Keratinocyte (primary cell): ENCODE results near the gene BANP. TPM values are rescaled to one million over a fixed set of nuclear protein-coding genes. Genes with fewer than 3 reads are reported as not detected.
"Not testable (repeated sequence)": the region's sequence is repeated elsewhere in the genome, so short reads cannot be mapped to it uniquely, and the experiment has no call there.

Source experiments
- DNase-seq: peaks from one replicate; pipeline ENCODE4 v3.0.0-alpha.2; 2011; ENCODE audit warnings: low read depth, missing footprints, low spot score
- FAIRE-seq: peaks from 2 replicates; lab custom pipeline; 2011; peaks lifted over from hg19 to GRCh38; lab: Jason Lieb, UNC
- H2AFZ ChIP-seq: 2 replicates; pipeline ENCODE4 v1.6.0; 2012; ENCODE audit warnings: low read length, control low read depth, inconsistent platforms; ENCODE audit not compliant: control insufficient read depth
- H3K27ac ChIP-seq: 2 replicates; pipeline ENCODE4 v1.5.1; 2011; ENCODE audit warnings: low read length; ENCODE audit not compliant: control insufficient read depth, insufficient read depth
- H3K27me3 ChIP-seq: 3 replicates; pipeline ENCODE4 v1.6.0; 2011; ENCODE audit warnings: low read length; ENCODE audit not compliant: control insufficient read depth, insufficient read depth; ENCODE audit errors: extremely low read depth
- H3K36me3 ChIP-seq, 2 experiments: 2 replicates in 1 of 2; 3 replicates in 1 of 2; pipeline ENCODE4 v1.5.1; 2011; ENCODE audit warnings: low read length in 2 of 2, mild to moderate bottlenecking in 1 of 2; ENCODE audit not compliant: control insufficient read depth in 2 of 2, insufficient read depth in 2 of 2; ENCODE audit errors: extremely low read depth in 1 of 2
- H3K4me1 ChIP-seq: 3 replicates; pipeline ENCODE4 v1.5.1; 2011; ENCODE audit warnings: low read length; ENCODE audit not compliant: control insufficient read depth, insufficient read depth; ENCODE audit errors: extremely low read depth
- H3K4me2 ChIP-seq: 3 replicates; pipeline ENCODE4 v1.6.0; 2011; ENCODE audit warnings: low read depth, low read length; ENCODE audit not compliant: control insufficient read depth, insufficient read depth; ENCODE audit errors: extremely low read depth
- H3K4me3 ChIP-seq, 3 experiments: fragments of 200-600 bp in 1 of 3; sonication (generic) in 1 of 3; 2 replicates in 2 of 3; 3 replicates in 1 of 3; pipeline ENCODE4 v1.5.1; 2011 to 2016; ENCODE audit warnings: low read length in 3 of 3, mild to moderate bottlenecking in 3 of 3, control low read depth in 2 of 3, inconsistent platforms in 1 of 3, low read depth in 1 of 3, mixed read lengths in 1 of 3, mixed run types in 1 of 3, moderate library complexity in 1 of 3; ENCODE audit not compliant: control insufficient read depth in 2 of 3, insufficient read depth in 2 of 3; ENCODE audit errors: extremely low read depth in 1 of 3
- H3K79me2 ChIP-seq: 2 replicates; pipeline ENCODE4 v1.6.0; 2012; ENCODE audit warnings: low read length; ENCODE audit not compliant: control insufficient read depth, insufficient read depth
- H3K9ac ChIP-seq: 3 replicates; pipeline ENCODE4 v1.6.0; 2011; ENCODE audit warnings: low read length; ENCODE audit not compliant: control insufficient read depth, insufficient read depth; ENCODE audit errors: extremely low read depth
- H3K9me1 ChIP-seq: 3 replicates; pipeline ENCODE4 v1.6.0; 2011; ENCODE audit warnings: low read length; ENCODE audit not compliant: control insufficient read depth, insufficient read depth; ENCODE audit errors: extremely low read depth
- H3K9me3 ChIP-seq: 2 replicates; pipeline ENCODE4 v1.5.1; 2012; ENCODE audit warnings: low read depth, low read length; ENCODE audit not compliant: control insufficient read depth
- H4K20me1 ChIP-seq: 3 replicates; pipeline ENCODE4 v1.6.0; 2011; ENCODE audit warnings: low read length; ENCODE audit not compliant: control insufficient read depth, insufficient read depth; ENCODE audit errors: extremely low read depth
- CTCF ChIP-seq, 3 experiments: IDR thresholded peaks in 1 of 3; conservative IDR thresholded peaks in 1 of 3; optimal IDR thresholded peaks in 1 of 3; 2 replicates in 2 of 3; 3 replicates in 1 of 3; pipeline versions ENCODE3 to v1.5.1; 2011; ENCODE audit warnings: low read length in 3 of 3, mild to moderate bottlenecking in 3 of 3, moderate library complexity in 2 of 3, control low read depth in 1 of 3, inconsistent platforms in 1 of 3; ENCODE audit not compliant: insufficient read depth in 2 of 3; ENCODE audit errors: extremely low read depth in 1 of 3
- EZH2 ChIP-seq: IDR thresholded peaks from one replicate; pipeline ENCODE4 v1.6.1; 2012; ENCODE audit warnings: inconsistent platforms, mild to moderate bottlenecking, low read length, moderate library complexity
- dilution Hi-C: fragments of 300-500 bp; cut with MboI; formaldehyde crosslinking; loops from one replicate; pipeline ENCODE4 v1.7.0; 2020; ENCODE audit warnings: low sequenced_read_pairs; ENCODE audit not compliant: extremely low pct_ligation_motif_present
- polyA plus RNA-seq, 5 experiments: library from polyadenylated mRNA; depleted of rRNA in 3 of 5; stranded (reverse) in 3 of 5; stranded (forward) in 1 of 5; unstranded in 1 of 5; fragments of >200 nt; gene quantifications; 1 replicate in 1 of 5; 2 replicates in 3 of 5; 3 replicates in 1 of 5; pipeline versions ENCODE4 v1.2.1 to v1.2.3, GENCODE V29; 2011 to 2012; ENCODE audit warnings: missing spikeins in 2 of 5, low read depth in 1 of 5, low replicate concordance in 1 of 5

Gene BANP
- polyA plus RNA-seq, 1 donor (not counting 4 experiments of a cell fraction or from before 2014, with no cell fraction given): 10.8 TPM

DNA sequence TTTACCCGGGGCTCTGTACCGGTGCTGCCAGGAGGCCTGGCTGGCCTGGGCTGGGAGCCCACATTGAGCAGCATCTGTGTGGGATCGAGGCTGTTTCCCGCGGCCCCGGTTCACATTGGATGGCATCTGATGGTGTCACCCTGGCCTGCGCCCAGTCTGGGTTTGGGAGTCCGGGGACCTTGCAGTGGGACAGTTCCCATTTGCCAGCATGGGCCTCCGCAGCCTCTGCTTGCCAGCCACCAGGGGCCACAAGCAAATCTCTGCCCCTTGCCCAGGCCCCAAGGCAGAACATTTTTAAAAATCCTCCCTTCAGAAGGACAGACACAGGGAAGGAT, 64.5 kb downstream of the BANP start:
- TF ChIP-seq CTCF (optimal IDR thresholded peaks at IDR 0.05 in 1 of 3, IDR thresholded peaks at IDR 0.05 in 1 of 3, conservative IDR thresholded peaks at IDR 0.05 in 1 of 3; ENCODE audit: extremely low read depth in 1 of 3, insufficient read depth in 2 of 3, low read length in 3 of 3) (no peak), EZH2 (no peak)
- Histone ChIP-seq H3K9me3 (no peaks in the 10 kb centered on the region), H3K4me1 (peaks cover 11% of the 10 kb centered on the region), H2AFZ (no peak overlapping the region), H3K4me2 (no peak overlapping the region), H3K27ac (no peak overlapping the region), H3K27me3 (no peaks in the 10 kb centered on the region), H3K79me2 (no peaks in the 10 kb centered on the region), H3K4me3 (no peak overlapping the region), H4K20me1 (no peaks in the 10 kb centered on the region), H3K9ac (no peak overlapping the region), H3K9me1 (no peaks in the 10 kb centered on the region), H3K36me3 (peaks cover 4 to 7% of the 10 kb centered on the region in 2 experiments)
- DNase-seq (no peak), FAIRE-seq (no peak)
- dilution Hi-C loops: no loop called here

DNA sequence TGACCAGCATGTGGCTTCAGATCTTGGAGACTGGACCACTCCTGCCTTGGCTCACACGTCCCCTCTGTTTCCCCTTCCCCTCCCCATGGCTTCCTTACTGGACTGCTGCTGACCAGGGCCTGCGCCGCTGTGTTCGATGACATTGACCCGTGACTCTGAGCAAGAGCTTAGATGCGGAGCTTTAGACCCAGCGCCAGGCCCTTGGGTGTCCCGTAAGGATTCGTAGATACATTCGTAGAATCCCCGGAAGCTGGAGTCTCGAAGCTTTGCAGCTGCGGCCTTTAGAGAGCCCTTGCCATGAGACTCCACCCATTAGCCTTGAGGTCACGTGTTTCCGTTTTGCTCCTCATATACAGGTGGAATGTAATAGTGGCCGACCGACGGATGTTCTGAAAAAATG, 65.2 kb downstream of the BANP start:
- FAIRE-seq, H3K9me3 ChIP-seq, H4K20me1 ChIP-seq, H3K27ac ChIP-seq, H3K4me3 ChIP-seq, DNase-seq, H3K4me2 ChIP-seq, H3K36me3 ChIP-seq, H2AFZ ChIP-seq, dilution Hi-C loops, H3K79me2 ChIP-seq, H3K9ac ChIP-seq, H3K27me3 ChIP-seq, H3K9me1 ChIP-seq: not testable (repeated sequence)
- H3K4me1 ChIP-seq: peaks cover 11% of the 10 kb centered on the region

- no peaks in the 10 kb centered on the region for H3K9me3 ChIP-seq
- dilution Hi-C loops: no loop called here
- no peak overlapping the region for H2AFZ ChIP-seq
- no peaks in the 10 kb centered on the region for H3K27me3 ChIP-seq
- peaks cover 2 to 7% of the 10 kb centered on the region in 2 experiments for H3K36me3 ChIP-seq
- no peak for DNase-seq
- TF ChIP-seq CTCF (optimal IDR thresholded peaks at IDR 0.05 in 1 of 3, IDR thresholded peaks at IDR 0.05 in 1 of 3, conservative IDR thresholded peaks at IDR 0.05 in 1 of 3; ENCODE audit: extremely low read depth in 1 of 3, insufficient read depth in 2 of 3, low read length in 3 of 3) (no peak), EZH2 (no peak)
- H3K27ac ChIP-seq: no peak overlapping the region
- peaks cover 11% of the 10 kb centered on the region for H3K4me1 ChIP-seq
- no peaks in the 10 kb centered on the region for H3K9me1 ChIP-seq
- H3K9ac ChIP-seq: no peak overlapping the region
- H3K79me2 ChIP-seq: no peaks in the 10 kb centered on the region
- no peak for FAIRE-seq
- H4K20me1 ChIP-seq: no peaks in the 10 kb centered on the region
- no peak overlapping the region for H3K4me3 ChIP-seq
- no peak overlapping the region for H3K4me2 ChIP-seq
Observed at GRCh38 chr16:88016964-88017363, 65.7 kb downstream of the BANP start.
